ENCODE results near the gene RNASEL.

GRCh38 chr1:182549346-182549745, 39.7 kb downstream of the RNASEL start:
- TF ChIP-seq MAX (IDR thresholded peaks at IDR 0.05; ENCODE audit: low read depth) (no peak), EP300 (IDR thresholded peaks at IDR 0.05; ENCODE audit: borderline replicate concordance in 1 of 2, low read depth in 1 of 2, low read length in 1 of 2) (no peak), PBX3 (IDR thresholded peaks at IDR 0.05) (no peak), FOXJ3 (CRISPR knock-in tag; IDR thresholded peaks at IDR 0.05) (no peak), TAF1 (IDR thresholded peaks at IDR 0.05; ENCODE audit: borderline replicate concordance, low read depth, low read length) (no peak), ELF1 (IDR thresholded peaks at IDR 0.05) (no peak), POLR2AphosphoS5 (IDR thresholded peaks at IDR 0.05; ENCODE audit: low read depth, low read length) (no peak)
- TF ChIP-seq, protein P1, sequence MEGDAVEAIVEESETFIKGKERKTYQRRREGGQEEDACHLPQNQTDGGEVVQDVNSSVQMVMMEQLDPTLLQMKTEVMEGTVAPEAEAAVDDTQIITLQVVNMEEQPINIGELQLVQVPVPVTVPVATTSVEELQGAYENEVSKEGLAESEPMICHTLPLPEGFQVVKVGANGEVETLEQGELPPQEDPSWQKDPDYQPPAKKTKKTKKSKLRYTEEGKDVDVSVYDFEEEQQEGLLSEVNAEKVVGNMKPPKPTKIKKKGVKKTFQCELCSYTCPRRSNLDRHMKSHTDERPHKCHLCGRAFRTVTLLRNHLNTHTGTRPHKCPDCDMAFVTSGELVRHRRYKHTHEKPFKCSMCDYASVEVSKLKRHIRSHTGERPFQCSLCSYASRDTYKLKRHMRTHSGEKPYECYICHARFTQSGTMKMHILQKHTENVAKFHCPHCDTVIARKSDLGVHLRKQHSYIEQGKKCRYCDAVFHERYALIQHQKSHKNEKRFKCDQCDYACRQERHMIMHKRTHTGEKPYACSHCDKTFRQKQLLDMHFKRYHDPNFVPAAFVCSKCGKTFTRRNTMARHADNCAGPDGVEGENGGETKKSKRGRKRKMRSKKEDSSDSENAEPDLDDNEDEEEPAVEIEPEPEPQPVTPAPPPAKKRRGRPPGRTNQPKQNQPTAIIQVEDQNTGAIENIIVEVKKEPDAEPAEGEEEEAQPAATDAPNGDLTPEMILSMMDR (IDR thresholded peaks at IDR 0.05) = no peak
